Hematopoietic multipotent progenitor cell treated with erythropoietin and hydrocortisone succinate and interleukin-3 and kit ligand, for 8 days (in vitro differentiated cells): ENCODE data around the gene MAP3K14.

Experiments
- DNase-seq: peaks from one replicate; pipeline ENCODE4 v3.0.0-alpha.2; 2015

MAP3K14 gene

GRCh38 chr17:45277216-45277849, 39.5 kb downstream of the MAP3K14 start:
- peak; percentile 100 for DNase-seq

GRCh38 chr17:45276031-45276430, 40.8 kb downstream of the MAP3K14 start:
- no peak for DNase-seq

- no peak for DNase-seq
Observed at GRCh38 chr17:45274033-45274432, 42.8 kb downstream of the MAP3K14 start.

GRCh38 chr17:45273551-45273957, 43.3 kb downstream of the MAP3K14 start:
- DNase-seq = no peak

- no peak for DNase-seq
Observed at GRCh38 chr17:45271603-45272002, 45.2 kb downstream of the MAP3K14 start.

- DNase-seq = peak; percentile 40
Observed at GRCh38 chr17:45270828-45271418, 45.9 kb downstream of the MAP3K14 start.

GRCh38 chr17:45269912-45270311, 46.9 kb downstream of the MAP3K14 start:
- no peak for DNase-seq

GRCh38 chr17:45267436-45268055, 49.3 kb downstream of the MAP3K14 start:
- DNase-seq = no peak

- DNase-seq = no peak
Observed at GRCh38 chr17:45266372-45266926, 50.4 kb downstream of the MAP3K14 start.

- no peak for DNase-seq
Observed at GRCh38 chr17:45265821-45266220, 51.0 kb downstream of the MAP3K14 start.

- no peak for DNase-seq
Observed at GRCh38 chr17:45264988-45265387, 51.8 kb downstream of the MAP3K14 start.

- DNase-seq = no peak
Observed at GRCh38 chr17:45264430-45264829, 52.4 kb downstream of the MAP3K14 start.

GRCh38 chr17:45263477-45263860, 53.4 kb downstream of the MAP3K14 start:
- DNase-seq = no peak

- no peak for DNase-seq
Observed at GRCh38 chr17:45262516-45263476, 54.0 kb downstream of the MAP3K14 start.

- peak; percentile 60 for DNase-seq
Observed at GRCh38 chr17:45261577-45262515, 55.0 kb downstream of the MAP3K14 start, which contains the start of gene SPATA32. SPATA32 (minus strand) TSS chr17:45262094; CDS start chr17:45262016, 78 bp downstream.

- no peak for DNase-seq
Observed at GRCh38 chr17:45260204-45260783, 56.5 kb downstream of the MAP3K14 start.

GRCh38 chr17:45258981-45259380, 57.8 kb downstream of the MAP3K14 start:
- no peak for DNase-seq

- no peak for DNase-seq
Observed at GRCh38 chr17:45257115-45257514, 59.7 kb downstream of the MAP3K14 start.

- DNase-seq = peak; percentile 29
Observed at GRCh38 chr17:45256114-45256966, 60.5 kb downstream of the MAP3K14 start.

- DNase-seq = no peak
Observed at GRCh38 chr17:45255358-45255757, 61.5 kb downstream of the MAP3K14 start.
